ENCODE measurements around the gene OR51V1. TPM values are rescaled to one million over a fixed set of nuclear protein-coding genes. Genes with fewer than 3 reads are reported as not detected.

Gene OR51V1
- total and polyA plus RNA-seq, 2 experiments from 2014 or later, result not detected

DNA sequence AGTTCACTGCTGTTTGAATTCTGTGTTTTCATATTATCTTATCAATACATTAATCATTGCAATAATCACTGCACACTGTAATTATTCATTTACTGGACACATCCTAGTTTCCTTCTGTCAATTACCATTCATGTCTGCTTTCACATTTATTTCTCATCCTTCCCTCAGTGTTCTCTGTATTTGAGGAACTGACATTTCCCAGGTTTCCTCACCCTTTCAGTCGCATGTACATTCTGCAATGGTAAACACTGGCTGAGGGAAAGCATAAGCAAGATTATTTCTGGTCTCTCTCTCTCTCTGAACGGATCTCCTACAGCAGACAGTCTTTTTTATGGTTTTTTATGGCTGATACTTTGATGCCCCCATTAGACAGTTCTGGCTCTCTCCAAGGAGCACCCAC lies 38.0 kb upstream of the OR51V1 start:
- TF ChIP-seq EZH2phosphoT487 (IDR thresholded peaks at IDR 0.05; ENCODE audit: insufficient read depth, low read depth), result no peak
- no peak for TF ChIP-seq EZH2 (IDR thresholded peaks at IDR 0.05; ENCODE audit: insufficient read depth, poor library complexity, severe bottlenecking)
- no peaks in the 10 kb centered on the region for H3K9me2 ChIP-seq (ENCODE audit: insufficient read depth)
- no peak overlapping the region for H3K9ac ChIP-seq
- no peaks in the 10 kb centered on the region for H3K36me3 ChIP-seq (ENCODE audit: low read depth)
- H3K79me2 ChIP-seq (ENCODE audit: insufficient read depth), result no peaks in the 10 kb centered on the region
- in situ Hi-C loops (cut with MboI), result no loop called here
- H4K20me1 ChIP-seq (ENCODE audit: insufficient read depth), result no peaks in the 10 kb centered on the region
- H3F3A ChIP-seq (ENCODE audit: insufficient read depth), result 0 out of 2 replicates have a peak, but pooled peaks cover 5% of the 10 kb centered on the region
- no peaks in the 10 kb centered on the region for H3K27me3 ChIP-seq (replicated peaks; ENCODE audit: insufficient read depth)
- H3K9me3 ChIP-seq (ENCODE audit: low read depth), result no peaks in the 10 kb centered on the region
- H3K4me1 ChIP-seq (ENCODE audit: insufficient read depth), result no peaks in the 10 kb centered on the region; the same call in 1 of the 2 replicates
- no peak overlapping the region for H3K27ac ChIP-seq
- no peak for DNase-seq
- H2AFZ ChIP-seq, result no peak overlapping the region
- WGBS, 2 experiments (ENCODE audit: low coverage in 1 of 2, low lambda C conversion rate in 2 of 2, missing lambda C conversion rate in 2 of 2), result 50 to 68% methylated on average over 2 of the region's 2 CpGs
- H3K4me2 ChIP-seq (ENCODE audit: unreplicated experiment), result no peak overlapping the region
- no peak overlapping the region for H3K4me3 ChIP-seq

DNA sequence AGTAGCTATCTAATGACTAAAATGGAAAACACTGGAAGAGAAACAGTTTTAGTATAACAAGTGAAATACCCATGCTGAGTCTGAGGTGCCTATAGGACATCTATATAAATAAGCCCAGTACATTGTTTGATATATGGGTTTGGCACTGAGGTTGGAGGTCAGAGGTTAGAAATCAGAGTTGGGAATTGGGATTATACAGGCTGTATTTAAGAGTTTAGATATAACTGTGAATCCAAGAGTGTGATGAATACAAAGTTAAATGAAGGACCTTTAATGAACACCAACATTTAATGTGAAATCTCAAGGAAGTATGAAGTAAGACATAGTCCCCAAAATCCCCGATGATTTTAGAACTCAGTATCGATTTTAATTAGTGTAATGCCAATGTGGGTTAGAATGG lies 36.9 kb upstream of the OR51V1 start:
- no peaks in the 10 kb centered on the region for H3K9me3 ChIP-seq (ENCODE audit: low read depth)
- H3K79me2 ChIP-seq (ENCODE audit: insufficient read depth), result no peaks in the 10 kb centered on the region
- H3K9ac ChIP-seq, result no peak overlapping the region
- H3K4me3 ChIP-seq, result no peak overlapping the region
- TF ChIP-seq EZH2phosphoT487 (IDR thresholded peaks at IDR 0.05; ENCODE audit: insufficient read depth, low read depth) (no peak), EZH2 (IDR thresholded peaks at IDR 0.05; ENCODE audit: insufficient read depth, poor library complexity, severe bottlenecking) (no peak)
- H2AFZ ChIP-seq, result no peak overlapping the region
- H3K9me2 ChIP-seq (ENCODE audit: insufficient read depth), result no peaks in the 10 kb centered on the region
- in situ Hi-C loops (cut with MboI), result no loop called here
- H3F3A ChIP-seq (ENCODE audit: insufficient read depth), result 0 out of 2 replicates have a peak, but pooled peaks cover 5% of the 10 kb centered on the region
- H3K27me3 ChIP-seq (replicated peaks; ENCODE audit: insufficient read depth), result no peaks in the 10 kb centered on the region
- 63 to 67% methylated on average over 2 of the region's 2 CpGs for WGBS, 2 experiments (ENCODE audit: low coverage in 1 of 2, low lambda C conversion rate in 2 of 2, missing lambda C conversion rate in 2 of 2)
- H3K4me1 ChIP-seq (ENCODE audit: insufficient read depth), result no peaks in the 10 kb centered on the region; the same call in 1 of the 2 replicates
- H3K36me3 ChIP-seq (ENCODE audit: low read depth), result no peaks in the 10 kb centered on the region
- DNase-seq, result no peak
- H4K20me1 ChIP-seq (ENCODE audit: insufficient read depth), result no peaks in the 10 kb centered on the region
- no peak overlapping the region for H3K27ac ChIP-seq
- H3K4me2 ChIP-seq (ENCODE audit: unreplicated experiment), result no peak overlapping the region

DNA sequence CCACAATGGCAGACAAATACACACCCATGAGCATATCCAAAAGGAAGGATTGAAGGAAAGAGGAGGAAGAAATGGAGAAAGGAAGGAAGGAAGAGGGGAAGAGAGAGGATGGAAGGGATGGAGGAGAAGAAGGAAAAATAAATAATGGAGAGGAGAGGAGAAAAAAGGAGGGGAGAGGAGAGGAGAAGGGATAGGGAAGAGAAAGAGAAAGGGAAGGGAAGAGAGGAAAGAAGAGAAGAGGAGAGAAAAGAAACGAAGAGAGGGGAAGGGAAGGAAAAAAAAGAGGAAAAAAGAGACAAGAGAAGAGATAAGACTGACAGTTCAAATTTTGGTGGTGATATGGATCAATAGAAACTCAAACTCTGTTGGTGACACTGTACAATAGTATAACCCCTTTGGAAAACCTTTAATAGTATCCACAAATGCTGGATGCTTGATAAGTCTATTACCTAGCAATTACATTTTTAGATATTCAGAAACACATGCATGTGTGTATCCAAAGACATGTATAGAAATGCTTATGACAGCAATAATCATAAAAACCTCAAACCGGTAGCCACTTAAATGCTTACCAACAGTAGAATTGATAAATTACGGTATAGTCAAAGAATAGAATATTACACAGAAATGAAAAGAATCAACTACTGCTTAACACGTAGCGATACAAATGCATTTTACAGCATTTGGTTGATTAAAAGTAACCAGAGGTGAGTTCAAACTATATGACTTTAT lies 35.0 kb upstream of the OR51V1 start:
- H3K79me2 ChIP-seq (ENCODE audit: insufficient read depth), result no peaks in the 10 kb centered on the region
- no peaks in the 10 kb centered on the region for H3K9me3 ChIP-seq (ENCODE audit: low read depth)
- no peaks in the 10 kb centered on the region for H3K36me3 ChIP-seq (ENCODE audit: low read depth)
- TF ChIP-seq EZH2phosphoT487 (IDR thresholded peaks at IDR 0.05; ENCODE audit: insufficient read depth, low read depth) (no peak), EZH2 (IDR thresholded peaks at IDR 0.05; ENCODE audit: insufficient read depth, poor library complexity, severe bottlenecking) (no peak)
- DNase-seq, result no peak
- 0 out of 2 replicates have a peak, but pooled peaks cover 5% of the 10 kb centered on the region for H3F3A ChIP-seq (ENCODE audit: insufficient read depth)
- no peaks in the 10 kb centered on the region for H3K9me2 ChIP-seq (ENCODE audit: insufficient read depth)
- in situ Hi-C loops (cut with MboI), result no loop called here
- no peak overlapping the region for H3K4me2 ChIP-seq (ENCODE audit: unreplicated experiment)
- no peak overlapping the region for H3K9ac ChIP-seq
- H3K4me3 ChIP-seq, result no peak overlapping the region
- H3K27me3 ChIP-seq (replicated peaks; ENCODE audit: insufficient read depth), result no peaks in the 10 kb centered on the region
- 68 to 76% methylated on average over 4 to 5 of the region's 5 CpGs for WGBS, 2 experiments (ENCODE audit: low coverage in 1 of 2, low lambda C conversion rate in 2 of 2, missing lambda C conversion rate in 2 of 2)
- no peak overlapping the region for H3K27ac ChIP-seq
- no peaks in the 10 kb centered on the region; the same call in 1 of the 2 replicates for H3K4me1 ChIP-seq (ENCODE audit: insufficient read depth)
- no peak overlapping the region for H2AFZ ChIP-seq
- no peaks in the 10 kb centered on the region for H4K20me1 ChIP-seq (ENCODE audit: insufficient read depth)

DNA sequence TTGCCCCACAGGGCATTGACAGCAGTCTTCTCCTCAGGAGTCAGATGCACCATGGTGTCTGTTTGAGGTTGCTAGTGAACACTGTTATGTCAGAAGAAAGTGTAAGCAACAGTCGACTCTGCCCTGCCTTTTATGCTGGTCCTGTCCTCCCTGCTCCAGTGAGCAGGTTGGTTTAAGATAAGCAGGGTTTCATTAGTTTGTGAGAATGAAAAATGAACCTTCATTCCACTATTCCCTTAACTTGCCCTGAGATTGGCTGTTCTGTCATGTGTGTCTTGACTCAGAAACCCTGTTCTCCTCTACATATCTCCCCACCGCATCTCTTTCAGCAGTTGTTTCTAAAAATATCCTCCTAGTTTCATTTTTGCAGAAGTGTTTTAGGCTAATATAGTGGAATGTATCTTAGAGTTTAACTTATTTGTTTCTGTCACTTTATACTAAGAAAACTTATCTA lies 33.9 kb upstream of the OR51V1 start, which contains the start of gene HBD:
Gene HBD, minus strand, starts transcription at position 103 of the 454 bp plus-strand sequence. Its CDS starts 50 bp downstream, at position 53.
- peak within 1 kb of the TSS; percentile 17 for H3K4me3 ChIP-seq
- in situ Hi-C loops (cut with MboI), result no loop called here

More for the DNA sequence above, 33.9 kb upstream of the OR51V1 start, which contains the start of gene HBD:
- no peaks in the 10 kb centered on the region for H3K9me2 ChIP-seq (ENCODE audit: insufficient read depth)
- H3K9ac ChIP-seq, result no peak within 1 kb of the TSS
- no peaks in the 10 kb centered on the region for H3K27me3 ChIP-seq (replicated peaks; ENCODE audit: insufficient read depth)
- peak within 1 kb of the TSS; percentile 39 for H3K4me2 ChIP-seq (ENCODE audit: unreplicated experiment)
- H3K9me3 ChIP-seq (ENCODE audit: low read depth), result no peaks in the 10 kb centered on the region
- H3K27ac ChIP-seq, result no peak within 1 kb of the TSS
- H3F3A ChIP-seq (ENCODE audit: insufficient read depth), result 0 out of 2 replicates have a peak, but pooled peaks cover 5% of the 10 kb centered on the region
- DNase-seq, result peak; percentile 64
- WGBS, 2 experiments (ENCODE audit: low coverage in 1 of 2, low lambda C conversion rate in 2 of 2, missing lambda C conversion rate in 2 of 2), result 7 to 27% methylated on average over 2 of the region's 2 CpGs
- TF ChIP-seq EZH2 (IDR thresholded peaks at IDR 0.05; ENCODE audit: insufficient read depth, poor library complexity, severe bottlenecking), result no peak
- TF ChIP-seq EZH2phosphoT487 (IDR thresholded peaks at IDR 0.05; ENCODE audit: insufficient read depth, low read depth), result no peak
- no peaks in the 10 kb centered on the region; the same call in 1 of the 2 replicates for H3K4me1 ChIP-seq (ENCODE audit: insufficient read depth)
- H4K20me1 ChIP-seq (ENCODE audit: insufficient read depth), result no peaks in the 10 kb centered on the region
- no peaks in the 10 kb centered on the region for H3K79me2 ChIP-seq (ENCODE audit: insufficient read depth)
- H3K36me3 ChIP-seq (ENCODE audit: low read depth), result no peaks in the 10 kb centered on the region
- peak within 1 kb of the TSS; percentile 56 for H2AFZ ChIP-seq

All from GM23248 (cell line).